Measurements from ENCODE around the gene COL23A1.

Gene COL23A1

GRCh38 chr5:178423901-178424809 is 166.0 kb downstream of the COL23A1 start:
- peaks cover 43% of the 10 kb centered on the region for H3K4me1 Mint-ChIP-seq
- no peak overlapping the region for H3K4me3 Mint-ChIP-seq
- H3K27ac Mint-ChIP-seq, result peak overlapping the region; percentile 77 to 84 (median 79)
- no peaks in the 10 kb centered on the region for H3K9me3 Mint-ChIP-seq
- H3K27me3 Mint-ChIP-seq (ENCODE audit: low read depth), result peaks cover 17% of the 10 kb centered on the region
- H3K36me3 Mint-ChIP-seq (ENCODE audit: low read depth), result no peaks in the 10 kb centered on the region
- TF ChIP-seq, protein P1, sequence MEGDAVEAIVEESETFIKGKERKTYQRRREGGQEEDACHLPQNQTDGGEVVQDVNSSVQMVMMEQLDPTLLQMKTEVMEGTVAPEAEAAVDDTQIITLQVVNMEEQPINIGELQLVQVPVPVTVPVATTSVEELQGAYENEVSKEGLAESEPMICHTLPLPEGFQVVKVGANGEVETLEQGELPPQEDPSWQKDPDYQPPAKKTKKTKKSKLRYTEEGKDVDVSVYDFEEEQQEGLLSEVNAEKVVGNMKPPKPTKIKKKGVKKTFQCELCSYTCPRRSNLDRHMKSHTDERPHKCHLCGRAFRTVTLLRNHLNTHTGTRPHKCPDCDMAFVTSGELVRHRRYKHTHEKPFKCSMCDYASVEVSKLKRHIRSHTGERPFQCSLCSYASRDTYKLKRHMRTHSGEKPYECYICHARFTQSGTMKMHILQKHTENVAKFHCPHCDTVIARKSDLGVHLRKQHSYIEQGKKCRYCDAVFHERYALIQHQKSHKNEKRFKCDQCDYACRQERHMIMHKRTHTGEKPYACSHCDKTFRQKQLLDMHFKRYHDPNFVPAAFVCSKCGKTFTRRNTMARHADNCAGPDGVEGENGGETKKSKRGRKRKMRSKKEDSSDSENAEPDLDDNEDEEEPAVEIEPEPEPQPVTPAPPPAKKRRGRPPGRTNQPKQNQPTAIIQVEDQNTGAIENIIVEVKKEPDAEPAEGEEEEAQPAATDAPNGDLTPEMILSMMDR (IDR thresholded peaks at IDR 0.05; ENCODE audit: unreplicated experiment in 3 of 3), result no peak

- H3K36me3 Mint-ChIP-seq (ENCODE audit: low read depth), result no peaks in the 10 kb centered on the region
- TF ChIP-seq, protein P1 (IDR thresholded peaks at IDR 0.05; ENCODE audit: unreplicated experiment in 3 of 3), result no peak
- no peaks in the 10 kb centered on the region for H3K9me3 Mint-ChIP-seq
- H3K4me3 Mint-ChIP-seq, result no peak overlapping the region
- H3K27me3 Mint-ChIP-seq (ENCODE audit: low read depth), result peaks cover 17% of the 10 kb centered on the region
- H3K4me1 Mint-ChIP-seq, result peaks cover 41% of the 10 kb centered on the region
- peak overlapping the region in 1 of 3 experiments; percentile 46 for H3K27ac Mint-ChIP-seq
Observed at GRCh38 chr5:178423431-178423830, 166.8 kb downstream of the COL23A1 start.

DNA sequence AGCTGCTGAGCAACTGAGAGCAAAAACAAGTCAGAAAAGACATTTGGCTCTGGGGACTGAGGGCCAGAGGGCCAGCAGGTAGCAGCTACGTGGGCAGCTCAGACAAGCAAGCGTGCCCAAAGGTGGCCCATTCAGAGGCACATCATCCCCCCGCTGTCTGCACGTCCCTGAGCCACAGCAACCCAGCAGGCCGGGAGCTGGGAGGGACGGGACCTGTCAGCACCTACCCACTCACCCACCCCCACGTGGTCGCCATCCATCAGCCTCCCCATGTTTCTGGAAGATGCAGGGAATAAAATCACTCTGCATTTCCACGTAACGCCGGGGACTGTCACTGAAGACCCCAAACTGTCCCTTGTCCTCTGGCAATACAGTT is 167.8 kb downstream of the COL23A1 start:
- Mint-ChIP-seq H3K27ac (peak overlapping the region in 2 of 3 experiments; percentile 40 to 58), H3K4me1 (peaks cover 36% of the 10 kb centered on the region), H3K36me3 (ENCODE audit: low read depth) (no peaks in the 10 kb centered on the region), H3K4me3 (no peak overlapping the region), H3K9me3 (no peaks in the 10 kb centered on the region), H3K27me3 (ENCODE audit: low read depth) (peaks cover 17% of the 10 kb centered on the region)
- TF ChIP-seq, protein P1 (IDR thresholded peaks at IDR 0.05; ENCODE audit: unreplicated experiment in 3 of 3), result no peak

DNA sequence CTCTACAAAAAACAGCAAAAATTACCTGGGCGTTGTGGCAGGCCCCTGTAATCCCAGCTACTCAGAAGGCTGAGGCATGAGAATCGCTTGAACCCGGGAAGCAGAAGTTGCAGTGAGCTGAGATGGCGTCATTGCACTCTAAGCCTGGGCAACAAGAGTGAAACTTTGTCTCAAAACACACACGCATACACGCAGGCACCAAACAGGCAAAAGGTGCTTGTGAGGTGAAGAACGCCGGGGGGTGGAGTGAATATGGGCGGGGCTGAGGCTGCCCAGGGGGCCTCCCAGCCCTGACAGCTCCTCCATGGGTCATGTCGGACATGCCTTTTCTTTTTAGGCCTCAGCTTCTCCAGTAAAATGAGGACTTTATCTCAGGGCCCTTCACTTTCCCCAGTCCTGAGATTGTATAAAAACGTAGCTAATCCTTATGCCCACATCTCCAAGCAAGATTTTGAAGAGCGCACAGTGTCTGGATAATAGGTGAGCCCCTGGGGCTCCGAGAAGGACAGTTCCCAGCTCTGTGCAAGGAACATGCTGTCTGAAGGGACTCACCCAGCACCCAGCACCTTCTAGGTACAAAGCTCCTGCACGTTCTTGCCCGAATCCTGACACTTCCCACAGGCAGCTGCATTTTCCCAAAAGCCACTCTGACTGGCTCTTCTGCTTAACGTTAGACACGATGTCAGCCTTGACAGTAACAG is 168.3 kb downstream of the COL23A1 start:
- TF ChIP-seq, protein P1 (IDR thresholded peaks at IDR 0.05; ENCODE audit: unreplicated experiment in 3 of 3), result no peak
- H3K27ac Mint-ChIP-seq, result peak overlapping the region; percentile 40 to 58 (median 58)
- H3K4me3 Mint-ChIP-seq, result no peak overlapping the region
- peaks cover 37% of the 10 kb centered on the region for H3K4me1 Mint-ChIP-seq
- no peaks in the 10 kb centered on the region for H3K36me3 Mint-ChIP-seq (ENCODE audit: low read depth)
- H3K9me3 Mint-ChIP-seq, result no peaks in the 10 kb centered on the region
- peaks cover 17% of the 10 kb centered on the region for H3K27me3 Mint-ChIP-seq (ENCODE audit: low read depth)

- Mint-ChIP-seq H3K36me3 (ENCODE audit: low read depth) (no peaks in the 10 kb centered on the region), H3K27me3 (ENCODE audit: low read depth) (peaks cover 15% of the 10 kb centered on the region), H3K4me3 (no peak overlapping the region), H3K9me3 (no peaks in the 10 kb centered on the region), H3K4me1 (peaks cover 42% of the 10 kb centered on the region), H3K27ac (no peak overlapping the region)
- TF ChIP-seq, protein P1 (IDR thresholded peaks at IDR 0.05; ENCODE audit: unreplicated experiment in 3 of 3), result no peak
Observed at GRCh38 chr5:178421128-178421527, 169.1 kb downstream of the COL23A1 start.

All from nephron (organoid).